Measurements from ENCODE around the gene CACNA2D2.

CACNA2D2 gene

GRCh38 chr3:50450209-50450921 is 53.1 kb downstream of the CACNA2D2 start:
- H3K36me3 ChIP-seq (ENCODE audit: control insufficient read depth, low read depth, low read length), result no peaks in the 10 kb centered on the region
- peaks cover 14% of the 10 kb centered on the region for H3K4me1 ChIP-seq (ENCODE audit: control insufficient read depth, low read depth, low read length)
- no peak overlapping the region for H3K9ac ChIP-seq (ENCODE audit: low read length)
- no peak overlapping the region for H3K27ac ChIP-seq (ENCODE audit: low read length)
- H3K27me3 ChIP-seq (ENCODE audit: control insufficient read depth, insufficient read depth, low read length), result no peaks in the 10 kb centered on the region
- H3K9me3 ChIP-seq (ENCODE audit: control insufficient read depth, low read depth, low read length), result no peaks in the 10 kb centered on the region
- no peak overlapping the region for H3K4me3 ChIP-seq (ENCODE audit: low read length)

- Histone ChIP-seq H3K9me3 (ENCODE audit: control insufficient read depth, low read depth, low read length) (no peaks in the 10 kb centered on the region), H3K27me3 (ENCODE audit: control insufficient read depth, insufficient read depth, low read length) (no peaks in the 10 kb centered on the region), H3K27ac (ENCODE audit: low read length) (no peak overlapping the region), H3K4me1 (ENCODE audit: control insufficient read depth, low read depth, low read length) (peaks cover 7% of the 10 kb centered on the region), H3K36me3 (ENCODE audit: control insufficient read depth, low read depth, low read length) (no peaks in the 10 kb centered on the region), H3K9ac (ENCODE audit: low read length) (no peak overlapping the region), H3K4me3 (ENCODE audit: low read length) (no peak overlapping the region)
Measured at GRCh38 chr3:50448752-50449539, 54.5 kb downstream of the CACNA2D2 start.

DNA sequence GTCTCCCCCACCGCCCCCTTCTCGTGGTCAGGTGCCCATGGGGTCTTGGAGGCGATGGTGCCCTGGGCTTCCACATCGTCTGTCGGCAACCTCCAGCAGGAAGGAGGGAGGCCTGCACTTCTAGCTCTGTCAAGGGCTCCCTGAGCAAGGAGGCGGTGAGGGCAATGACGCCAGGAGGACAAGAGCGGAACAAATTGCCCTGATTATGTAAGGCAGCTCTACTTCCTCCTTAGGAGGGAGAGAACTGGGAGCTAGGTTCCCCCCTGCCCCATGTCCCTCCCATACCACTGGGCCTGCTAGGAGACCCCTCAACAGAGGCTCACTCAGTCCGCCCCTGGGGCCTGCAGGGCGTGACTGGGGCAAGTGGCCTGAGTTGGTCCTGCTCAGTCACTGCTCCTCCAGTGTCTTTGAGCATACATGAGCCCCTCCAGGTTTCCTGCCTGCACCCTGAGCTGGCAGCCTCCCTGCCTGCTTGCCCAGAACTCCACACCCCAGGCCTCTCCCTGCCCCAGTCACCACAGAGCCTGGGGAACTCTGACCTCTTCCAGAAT is 56.1 kb downstream of the CACNA2D2 start:
- H3K36me3 ChIP-seq (ENCODE audit: control insufficient read depth, low read depth, low read length), result no peaks in the 10 kb centered on the region
- H3K9me3 ChIP-seq (ENCODE audit: control insufficient read depth, low read depth, low read length), result no peaks in the 10 kb centered on the region
- H3K4me1 ChIP-seq (ENCODE audit: control insufficient read depth, low read depth, low read length), result peaks cover 7% of the 10 kb centered on the region
- H3K27ac ChIP-seq (ENCODE audit: low read length), result no peak overlapping the region
- H3K4me3 ChIP-seq (ENCODE audit: low read length), result no peak overlapping the region
- no peak overlapping the region for H3K9ac ChIP-seq (ENCODE audit: low read length)
- no peaks in the 10 kb centered on the region for H3K27me3 ChIP-seq (ENCODE audit: control insufficient read depth, insufficient read depth, low read length)

DNA sequence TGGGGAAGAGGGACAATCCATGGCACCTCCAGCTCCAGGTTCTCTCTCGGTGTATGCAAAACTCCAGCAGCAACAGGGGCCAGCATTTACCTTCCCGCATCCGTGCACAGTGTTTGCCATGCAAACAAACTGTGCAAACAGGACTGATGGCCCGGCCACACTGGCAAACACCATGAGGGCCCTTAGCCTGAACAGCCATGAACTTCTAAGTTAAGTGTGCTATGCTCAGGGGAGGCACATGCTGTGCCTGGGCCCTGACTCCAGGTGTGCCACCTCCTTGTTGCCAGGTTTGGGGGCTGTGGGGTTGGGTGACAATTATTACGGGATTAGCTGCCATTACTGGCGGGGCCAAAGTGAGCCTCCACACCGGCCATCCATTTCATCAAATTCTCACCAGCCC is 57.5 kb downstream of the CACNA2D2 start:
- H3K4me1 ChIP-seq (ENCODE audit: control insufficient read depth, low read depth, low read length), result peaks cover 7% of the 10 kb centered on the region
- no peak overlapping the region for H3K4me3 ChIP-seq (ENCODE audit: low read length)
- no peaks in the 10 kb centered on the region for H3K36me3 ChIP-seq (ENCODE audit: control insufficient read depth, low read depth, low read length)
- no peaks in the 10 kb centered on the region for H3K27me3 ChIP-seq (ENCODE audit: control insufficient read depth, insufficient read depth, low read length)
- no peak overlapping the region for H3K9ac ChIP-seq (ENCODE audit: low read length)
- no peak overlapping the region for H3K27ac ChIP-seq (ENCODE audit: low read length)
- no peaks in the 10 kb centered on the region for H3K9me3 ChIP-seq (ENCODE audit: control insufficient read depth, low read depth, low read length)

- Histone ChIP-seq H3K27me3 (ENCODE audit: control insufficient read depth, insufficient read depth, low read length) (no peaks in the 10 kb centered on the region), H3K9me3 (ENCODE audit: control insufficient read depth, low read depth, low read length) (no peaks in the 10 kb centered on the region), H3K4me3 (ENCODE audit: low read length) (no peak overlapping the region), H3K9ac (ENCODE audit: low read length) (no peak overlapping the region), H3K36me3 (ENCODE audit: control insufficient read depth, low read depth, low read length) (no peaks in the 10 kb centered on the region), H3K27ac (ENCODE audit: low read length) (no peak overlapping the region), H3K4me1 (ENCODE audit: control insufficient read depth, low read depth, low read length) (peaks cover 4% of the 10 kb centered on the region)
Measured at GRCh38 chr3:50444782-50445181, 58.7 kb downstream of the CACNA2D2 start.

DNA sequence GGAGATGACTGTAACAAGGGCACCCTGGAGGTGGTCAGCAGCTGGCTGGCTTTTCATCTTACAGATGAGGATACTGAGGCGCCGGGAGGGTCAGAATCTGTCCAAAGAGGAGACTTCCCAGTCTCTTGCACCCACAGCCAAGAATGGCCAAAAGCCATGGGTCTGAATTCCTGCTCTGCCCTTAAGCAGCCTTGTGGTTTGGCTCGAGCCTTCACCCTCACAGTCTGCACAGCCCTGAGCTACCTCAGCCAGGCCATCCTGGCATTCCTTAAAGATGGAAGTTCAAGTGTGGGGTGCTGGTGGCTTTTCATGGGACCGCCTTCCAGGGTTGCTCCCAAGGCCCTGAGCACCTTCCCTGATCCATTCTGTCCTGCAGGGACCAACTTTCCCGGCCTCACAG is 59.2 kb downstream of the CACNA2D2 start:
- Histone ChIP-seq H3K9me3 (ENCODE audit: control insufficient read depth, low read depth, low read length) (no peaks in the 10 kb centered on the region), H3K4me3 (ENCODE audit: low read length) (no peak overlapping the region), H3K4me1 (ENCODE audit: control insufficient read depth, low read depth, low read length) (no peaks in the 10 kb centered on the region), H3K9ac (ENCODE audit: low read length) (no peak overlapping the region), H3K27me3 (ENCODE audit: control insufficient read depth, insufficient read depth, low read length) (no peaks in the 10 kb centered on the region), H3K36me3 (ENCODE audit: control insufficient read depth, low read depth, low read length) (no peaks in the 10 kb centered on the region), H3K27ac (ENCODE audit: low read length) (no peak overlapping the region)

- Histone ChIP-seq H3K4me3 (ENCODE audit: low read length) (no peak overlapping the region), H3K9me3 (ENCODE audit: control insufficient read depth, low read depth, low read length) (no peaks in the 10 kb centered on the region), H3K27ac (ENCODE audit: low read length) (no peak overlapping the region), H3K36me3 (ENCODE audit: control insufficient read depth, low read depth, low read length) (no peaks in the 10 kb centered on the region), H3K9ac (ENCODE audit: low read length) (no peak overlapping the region), H3K27me3 (ENCODE audit: control insufficient read depth, insufficient read depth, low read length) (no peaks in the 10 kb centered on the region), H3K4me1 (ENCODE audit: control insufficient read depth, low read depth, low read length) (no peaks in the 10 kb centered on the region)
Measured at GRCh38 chr3:50442945-50443579, 60.4 kb downstream of the CACNA2D2 start.

- Histone ChIP-seq H3K4me1 (ENCODE audit: control insufficient read depth, low read depth, low read length) (no peaks in the 10 kb centered on the region), H3K36me3 (ENCODE audit: control insufficient read depth, low read depth, low read length) (no peaks in the 10 kb centered on the region), H3K27ac (ENCODE audit: low read length) (no peak overlapping the region), H3K4me3 (ENCODE audit: low read length) (no peak overlapping the region), H3K9me3 (ENCODE audit: control insufficient read depth, low read depth, low read length) (no peaks in the 10 kb centered on the region), H3K9ac (ENCODE audit: low read length) (no peak overlapping the region), H3K27me3 (ENCODE audit: control insufficient read depth, insufficient read depth, low read length) (no peaks in the 10 kb centered on the region)
Measured at GRCh38 chr3:50441424-50442217, 61.8 kb downstream of the CACNA2D2 start.

GRCh38 chr3:50436114-50436674 is 67.2 kb downstream of the CACNA2D2 start:
- no peak overlapping the region for H3K4me3 ChIP-seq (ENCODE audit: low read length)
- H3K9me3 ChIP-seq (ENCODE audit: control insufficient read depth, low read depth, low read length), result no peaks in the 10 kb centered on the region
- H3K27ac ChIP-seq (ENCODE audit: low read length), result no peak overlapping the region
- H3K4me1 ChIP-seq (ENCODE audit: control insufficient read depth, low read depth, low read length), result no peaks in the 10 kb centered on the region
- no peak overlapping the region for H3K9ac ChIP-seq (ENCODE audit: low read length)
- H3K27me3 ChIP-seq (ENCODE audit: control insufficient read depth, insufficient read depth, low read length), result no peaks in the 10 kb centered on the region
- H3K36me3 ChIP-seq (ENCODE audit: control insufficient read depth, low read depth, low read length), result no peaks in the 10 kb centered on the region

DNA sequence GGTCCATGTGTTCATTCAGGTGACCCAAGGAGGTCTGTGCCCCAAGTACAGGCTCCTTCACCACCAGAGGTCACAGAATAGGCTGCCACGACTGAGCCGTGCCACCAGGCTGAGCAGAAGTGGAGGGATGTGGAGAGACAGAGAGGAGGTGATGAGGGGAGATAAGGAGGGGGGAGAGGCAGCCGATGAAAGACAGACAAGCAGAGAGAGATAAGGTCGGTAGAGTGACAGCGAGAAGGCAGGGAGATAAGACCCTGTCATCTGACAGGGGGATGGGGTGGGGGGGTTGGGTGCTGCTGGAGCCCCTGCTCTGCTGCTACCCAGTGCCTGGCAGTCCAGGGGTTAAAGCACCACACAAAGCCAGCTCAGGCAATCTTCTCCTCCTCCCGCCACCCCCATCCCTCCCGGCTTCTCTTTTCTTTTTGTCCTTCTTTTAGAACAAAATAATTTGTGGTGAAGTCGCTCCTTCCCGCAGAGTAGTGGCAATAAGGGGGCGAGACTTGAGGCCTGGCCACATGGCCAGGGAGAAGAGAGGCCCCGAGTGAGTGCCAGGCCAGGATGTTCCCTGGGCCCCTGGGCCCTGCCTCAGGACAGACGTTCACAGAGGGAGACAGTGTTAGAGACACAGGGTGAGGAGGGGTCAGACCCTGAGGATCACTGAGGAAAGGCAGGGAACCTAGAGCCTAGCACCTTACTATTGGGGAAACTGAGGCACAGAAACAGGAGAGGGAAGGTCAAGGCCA is 67.9 kb downstream of the CACNA2D2 start:
- H3K4me3 ChIP-seq (ENCODE audit: low read length), result no peak overlapping the region
- H3K27me3 ChIP-seq (ENCODE audit: control insufficient read depth, insufficient read depth, low read length), result no peaks in the 10 kb centered on the region
- H3K36me3 ChIP-seq (ENCODE audit: control insufficient read depth, low read depth, low read length), result no peaks in the 10 kb centered on the region
- no peaks in the 10 kb centered on the region for H3K9me3 ChIP-seq (ENCODE audit: control insufficient read depth, low read depth, low read length)
- H3K9ac ChIP-seq (ENCODE audit: low read length), result no peak overlapping the region
- no peak overlapping the region for H3K27ac ChIP-seq (ENCODE audit: low read length)
- no peaks in the 10 kb centered on the region for H3K4me1 ChIP-seq (ENCODE audit: control insufficient read depth, low read depth, low read length)

Measured in iPS-18a (cell line).